MV-4-11 (cell line): ENCODE measurements around the gene ARL15.

ENCODE experiments used
- DNase-seq: peaks from one replicate; lab custom pipeline; 2025; lab: John Stamatoyannopoulos, UW

ARL15 gene

GRCh38 chr5:54282876-54283275 lies 27.5 kb downstream of the ARL15 start:
- DNase-seq = no peak

GRCh38 chr5:54281960-54282692 lies 28.2 kb downstream of the ARL15 start:
- DNase-seq = no peak

DNA sequence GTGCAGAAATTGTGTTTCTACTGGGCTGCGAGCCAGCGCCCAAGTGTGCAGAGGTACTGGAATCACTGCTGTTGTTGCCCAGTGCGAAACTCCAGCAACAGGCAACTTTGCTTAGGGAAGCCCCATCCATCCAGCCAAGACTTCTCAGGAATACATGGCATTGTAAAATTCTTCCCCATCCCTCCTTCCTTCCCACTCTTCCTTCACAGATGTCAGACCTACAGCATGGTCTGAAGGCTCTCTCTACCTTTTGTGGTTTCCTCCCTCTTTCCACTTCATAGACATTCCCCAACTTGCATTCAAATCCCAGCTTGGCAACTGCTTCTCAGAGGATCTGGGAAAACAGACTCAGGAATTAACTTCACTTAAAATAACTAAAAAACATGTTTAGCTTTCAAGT lies 30.4 kb downstream of the ARL15 start:
- DNase-seq = no peak

- DNase-seq = no peak
These were observed 31.2 kb downstream of the ARL15 start for GRCh38 chr5:54278979-54279717.

DNA sequence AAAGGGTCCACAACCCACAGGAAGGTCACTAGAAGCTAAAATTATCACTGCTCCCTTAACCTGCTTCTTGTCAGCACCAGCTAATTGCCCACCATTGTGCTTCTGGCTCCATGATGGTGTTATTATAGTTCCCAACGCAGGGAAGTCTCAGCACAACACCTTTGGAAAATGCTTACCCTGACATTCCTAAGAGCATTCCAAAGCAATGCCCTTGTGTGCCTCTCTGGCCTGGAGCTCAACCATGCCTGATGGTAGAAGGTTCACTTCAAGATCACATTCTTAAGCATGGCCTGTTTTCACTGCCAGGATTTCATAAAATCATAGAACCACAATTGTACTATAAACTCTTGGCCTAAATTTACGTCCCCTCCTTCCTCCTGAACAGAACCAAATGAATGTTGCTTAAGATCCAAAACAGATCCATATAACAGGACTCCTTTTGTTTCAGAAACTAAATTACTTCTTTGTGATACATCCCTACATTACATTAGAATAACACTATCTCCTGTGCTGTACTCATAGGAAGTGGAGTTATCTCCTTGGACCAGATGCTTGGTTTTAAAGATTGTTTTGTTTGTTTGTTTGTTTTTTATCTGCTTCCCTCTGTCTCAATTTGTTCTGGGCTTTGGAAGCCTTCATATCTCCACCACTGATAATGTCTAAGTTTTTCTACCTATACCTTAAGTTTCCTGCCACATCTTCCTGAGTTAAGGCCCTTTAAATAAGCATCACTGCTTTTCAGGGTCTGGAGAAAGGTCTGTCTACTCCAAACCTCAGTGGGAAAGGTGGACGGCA lies 32.1 kb downstream of the ARL15 start:
- no peak for DNase-seq

GRCh38 chr5:54276048-54276447 lies 34.3 kb downstream of the ARL15 start:
- no peak for DNase-seq

GRCh38 chr5:54275361-54275760 lies 35.0 kb downstream of the ARL15 start:
- DNase-seq = no peak

DNA sequence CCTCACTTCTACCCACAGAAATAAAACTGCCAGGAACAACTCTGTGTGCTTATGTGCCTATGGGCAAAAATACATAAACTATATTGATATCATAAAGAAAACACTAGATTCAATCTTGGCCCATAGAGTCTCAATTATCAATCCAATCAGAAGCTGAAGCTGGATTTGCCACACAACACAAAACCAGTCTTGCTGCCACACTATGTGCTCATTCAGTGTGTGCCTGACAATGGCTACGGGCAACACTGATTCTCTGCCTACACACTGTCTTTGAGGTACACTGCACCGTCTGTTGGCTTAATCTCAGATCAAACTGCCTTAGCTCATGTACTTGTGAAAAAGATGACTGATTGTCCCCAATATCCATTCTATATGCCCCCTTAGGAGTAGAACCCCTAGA lies 35.4 kb downstream of the ARL15 start:
- DNase-seq = no peak

DNA sequence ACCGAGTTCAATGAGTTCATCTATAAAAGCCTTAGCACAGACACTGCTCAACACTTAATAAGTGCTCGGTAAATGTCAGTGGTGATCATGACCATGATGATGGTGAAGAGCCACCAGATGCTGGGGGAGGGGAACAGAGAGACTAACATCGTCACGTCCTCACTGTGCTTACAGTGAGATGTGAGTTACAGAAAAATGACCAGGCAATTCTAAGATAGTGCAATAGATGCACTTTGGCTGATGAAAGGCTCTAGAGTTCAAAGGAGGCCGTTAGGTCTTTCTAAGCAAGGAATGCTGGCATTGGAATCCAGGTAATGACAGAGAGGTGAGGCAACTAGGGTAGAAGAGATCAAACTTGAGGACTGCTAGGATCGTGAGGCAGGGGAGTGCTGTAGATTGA lies 36.7 kb downstream of the ARL15 start:
- no peak for DNase-seq

DNA sequence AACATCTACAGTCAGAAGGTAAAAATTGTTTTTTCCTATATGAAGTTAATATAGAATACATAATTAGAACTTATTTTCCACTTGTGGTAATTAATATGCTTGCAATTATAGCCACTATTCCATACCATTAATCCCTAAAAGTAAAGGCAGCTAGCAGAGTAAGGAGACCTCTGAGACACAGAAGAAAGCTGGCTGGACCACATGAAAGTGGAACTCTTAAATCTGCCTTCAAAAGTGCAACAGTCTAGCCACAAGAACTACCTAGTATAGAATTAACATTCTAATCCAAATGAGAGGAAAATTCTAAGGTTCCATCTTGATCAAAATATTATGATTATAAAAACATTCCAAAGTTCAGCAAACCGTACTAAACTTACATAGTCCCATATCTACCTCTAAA lies 37.6 kb downstream of the ARL15 start:
- no peak for DNase-seq

DNA sequence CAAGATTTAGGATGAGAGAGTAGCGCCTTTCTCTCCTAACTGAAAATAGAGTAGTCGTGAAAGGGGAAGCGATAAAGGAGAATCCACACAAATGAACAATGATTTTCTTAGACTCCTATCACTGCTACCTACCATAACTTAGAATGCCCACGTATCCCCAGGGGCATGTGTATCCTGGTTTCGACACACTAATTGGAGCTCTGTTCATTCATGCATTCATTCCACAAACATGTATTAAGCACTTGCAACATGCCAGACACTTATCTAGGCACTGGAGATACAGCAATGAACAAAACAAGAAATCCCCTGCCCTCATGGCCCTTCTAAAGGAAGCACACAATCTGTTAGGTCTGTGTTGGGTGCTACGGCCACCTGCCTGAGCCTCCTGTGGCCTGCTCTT lies 40.0 kb downstream of the ARL15 start:
- no peak for DNase-seq

- no peak for DNase-seq
These were observed 45.8 kb downstream of the ARL15 start for GRCh38 chr5:54264574-54264973.

GRCh38 chr5:54263447-54263846 lies 46.9 kb downstream of the ARL15 start:
- no peak for DNase-seq

- no peak for DNase-seq
These were observed 48.8 kb downstream of the ARL15 start for GRCh38 chr5:54261596-54261995.

DNA sequence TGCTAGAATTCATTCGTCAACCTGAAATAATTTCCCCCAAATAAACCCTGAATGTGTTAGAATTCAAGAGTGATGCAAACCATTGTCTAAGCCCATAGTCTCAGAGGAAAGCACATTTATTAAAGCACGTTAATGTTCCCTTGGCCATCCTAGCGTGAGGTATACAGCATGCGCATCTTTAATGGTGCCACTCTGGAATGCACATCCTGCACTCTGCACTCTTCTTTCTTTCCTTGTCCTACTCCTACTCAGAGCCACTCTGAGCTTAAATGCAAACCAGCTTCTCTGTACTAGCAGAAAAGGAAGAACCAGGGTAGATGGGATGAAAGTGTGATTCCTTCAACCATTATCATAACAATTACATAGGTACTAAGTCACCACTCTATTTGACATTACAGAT lies 50.4 kb downstream of the ARL15 start:
- DNase-seq = no peak

DNA sequence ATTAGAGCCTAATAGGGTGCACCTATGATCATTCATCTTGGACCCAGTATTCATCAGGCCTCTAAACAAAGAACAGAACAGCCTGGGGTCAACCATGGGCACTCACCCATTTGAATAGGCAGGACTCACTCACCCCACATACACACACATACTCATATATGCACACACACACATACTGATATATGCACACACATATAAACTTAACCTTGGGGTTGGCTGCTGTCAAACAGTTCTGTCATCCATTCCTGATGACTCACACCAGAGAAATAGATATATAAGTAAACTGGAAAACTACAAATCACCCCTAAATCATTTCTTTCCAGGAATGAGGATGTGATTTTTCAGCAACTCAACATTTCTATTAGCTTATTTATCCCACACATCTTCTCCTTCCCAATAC lies 51.3 kb downstream of the ARL15 start:
- DNase-seq = no peak

- no peak for DNase-seq
These were observed 52.8 kb downstream of the ARL15 start for GRCh38 chr5:54257366-54258118.

DNA sequence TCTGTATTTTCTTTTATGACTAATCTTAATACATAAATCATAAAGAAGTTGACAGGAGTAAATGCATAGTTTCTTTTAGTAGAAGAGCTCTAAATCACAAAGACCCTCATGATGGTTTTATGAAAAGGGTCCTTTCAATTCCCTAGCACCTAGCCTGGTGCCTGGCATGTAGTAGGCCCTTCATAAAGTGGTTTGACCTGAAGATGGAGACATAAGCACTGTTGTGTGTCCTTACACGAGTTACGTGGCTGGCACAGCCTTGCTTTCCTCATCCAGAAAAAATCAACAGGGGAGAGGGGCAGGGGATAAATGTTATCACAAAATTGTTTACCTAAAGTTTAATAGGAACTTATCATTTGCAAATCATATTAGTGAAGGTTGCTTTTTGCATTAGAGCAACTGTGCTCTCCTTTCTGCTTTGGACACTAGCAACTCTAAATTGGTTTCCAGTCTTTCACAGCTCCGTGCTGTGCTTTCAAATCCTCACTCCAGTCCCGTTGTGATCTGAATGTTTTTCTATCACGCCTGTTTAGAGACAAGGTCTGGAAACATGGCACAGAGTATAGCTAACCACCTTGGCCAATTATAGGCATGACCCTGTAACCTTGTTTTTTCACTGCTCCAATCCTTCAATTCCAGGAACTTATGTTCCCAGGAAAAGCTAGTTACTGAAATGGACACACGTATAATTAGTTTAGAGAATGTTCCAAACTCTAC lies 55.7 kb downstream of the ARL15 start:
- no peak for DNase-seq

DNA sequence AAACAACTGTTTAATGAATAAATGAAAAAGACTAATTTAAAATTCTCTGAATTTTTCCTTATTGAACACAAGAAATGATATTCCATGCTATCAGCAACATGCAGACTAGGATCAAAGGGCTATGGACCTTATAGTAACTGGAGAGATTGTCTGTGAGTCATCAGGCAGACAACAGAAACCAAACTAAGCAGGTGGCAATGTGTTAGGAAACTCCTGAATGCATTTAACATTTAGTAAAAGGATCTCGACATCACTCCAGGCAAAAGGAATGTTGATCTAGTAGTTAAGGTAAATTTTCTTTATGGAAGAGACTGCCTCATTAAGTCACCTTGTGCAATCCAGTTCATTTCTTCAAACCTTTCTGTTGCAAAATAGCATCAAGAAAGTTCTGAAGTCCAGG lies 58.4 kb downstream of the ARL15 start:
- no peak for DNase-seq

DNA sequence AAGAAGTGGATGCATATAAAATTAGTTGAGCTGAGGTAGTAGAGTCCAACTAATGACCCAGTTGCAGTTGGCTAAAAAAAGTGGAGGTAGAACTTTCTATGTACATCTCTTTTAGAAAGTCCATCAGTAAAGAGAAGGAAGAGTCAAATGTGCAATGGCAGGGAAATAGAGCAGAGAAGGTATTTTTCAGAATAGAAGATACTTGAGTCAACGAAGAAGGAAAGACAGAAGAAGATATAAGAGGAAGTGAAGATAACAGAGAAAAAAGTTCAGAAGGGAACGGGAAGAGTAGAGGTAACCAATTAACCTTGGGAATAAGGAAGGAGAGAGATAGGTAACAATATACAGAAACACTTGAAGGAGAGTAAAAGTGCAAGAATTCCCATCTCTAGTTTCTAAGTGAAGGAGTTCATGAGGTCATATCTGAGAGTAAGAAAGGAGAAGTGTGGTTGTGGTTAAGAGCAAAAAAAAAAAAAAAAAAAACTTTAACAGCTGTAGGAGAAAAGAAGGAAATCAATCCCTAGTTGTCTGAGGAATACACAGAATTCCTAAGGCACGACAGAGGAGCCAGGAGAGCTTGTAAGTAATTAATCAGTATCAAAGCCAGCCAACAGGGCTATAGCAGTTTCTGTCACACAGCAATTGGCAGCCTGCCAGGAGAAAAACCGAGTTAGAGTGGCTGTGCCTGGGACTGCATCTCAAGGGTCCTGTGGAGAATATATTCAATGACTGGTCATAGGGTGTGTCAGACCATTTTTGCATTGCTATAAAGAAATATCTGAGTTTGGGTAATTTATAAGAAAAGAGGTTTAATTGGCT lies 61.0 kb downstream of the ARL15 start:
- DNase-seq = peak; percentile 67

DNA sequence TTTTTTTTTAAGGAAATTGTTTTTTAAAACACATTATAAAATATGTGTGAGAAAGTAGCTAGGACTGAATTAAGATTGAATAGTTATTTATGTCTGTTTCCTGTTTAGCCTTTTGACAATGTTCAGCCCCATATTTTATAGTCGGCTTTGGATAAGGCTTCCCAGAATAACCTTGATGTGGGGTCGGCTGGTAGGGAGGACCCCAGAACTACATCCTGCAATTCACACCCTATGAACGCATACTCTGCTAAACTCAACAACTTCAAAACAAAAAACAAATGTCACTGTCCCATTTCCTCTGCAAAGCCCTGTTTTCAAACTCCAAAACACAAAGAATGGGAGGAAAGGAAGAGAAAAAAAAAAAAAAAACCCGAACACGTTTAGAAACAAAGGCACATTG lies 63.1 kb downstream of the ARL15 start:
- DNase-seq = no peak
